Prostate gland (tissue), 2 donors: ENCODE measurements around the gene NIM1K.

Experiments used
- CTCF ChIP-seq, 4 experiments: fragments of 200-600 bp in 2 of 4; fragments of 450-650 bp in 2 of 4; sonication (generic) in 2 of 4; IDR thresholded peaks; 1 replicate in 3 of 4; 2 replicates in 1 of 4; pipeline ENCODE4 v1.5.1; 2016 to 2019; ENCODE audit warnings: antibody characterized with exemption in 4 of 4, mild to moderate bottlenecking in 2 of 4, moderate library complexity in 2 of 4
- POLR2A ChIP-seq: fragments of 450-650 bp; IDR thresholded peaks from one replicate; pipeline ENCODE4 v1.6.1; 2016; ENCODE audit warnings: antibody characterized with exemption, mild to moderate bottlenecking
- POLR2AphosphoS5 ChIP-seq: sonication (generic); formaldehyde crosslinking; IDR thresholded peaks from one replicate; pipeline ENCODE4 v1.6.1; 2017; ENCODE audit warnings: antibody characterized with exemption

GRCh38 chr5:43243270-43243669 is 51.2 kb downstream of the NIM1K start:
- TF ChIP-seq CTCF (IDR thresholded peaks at IDR 0.05) (no peak), POLR2A (no peak), POLR2AphosphoS5 (no peak)
